Thyroid gland (tissue), 4 donors: ENCODE results near the gene ZCCHC24. TPM values are rescaled to one million over a fixed set of nuclear protein-coding genes. Genes with fewer than 3 reads are reported as not detected.

Experiments used
- DNase-seq, 2 donors: peaks; one replicate each; pipeline ENCODE4 v3.0.0-alpha.2; 2019
- H3K27ac ChIP-seq, 3 donors: fragments of 200-600 bp; sonication (generic); 1 replicate in 2 of 3; 2 replicates in 1 of 3; pipeline ENCODE4 v1.5.1; 2016 to 2019; ENCODE audit warnings: mild to moderate bottlenecking in 1 of 3, moderate library complexity in 1 of 3
- H3K27me3 ChIP-seq: fragments of 200-600 bp; sonication (generic); one replicate; pipeline ENCODE4 v1.5.1; 2019
- H3K36me3 ChIP-seq, 2 donors: fragments of 200-600 bp; sonication (generic); one replicate each; pipeline ENCODE4 v1.5.1; 2016 to 2019
- H3K4me1 ChIP-seq, 2 donors: fragments of 200-600 bp; sonication (generic); one replicate each; pipeline ENCODE4 v1.5.1; 2017 to 2019
- H3K4me3 ChIP-seq, 3 donors: fragments of 200-600 bp; sonication (generic); replicated peaks in 1 of 3; 1 replicate in 2 of 3; 2 replicates in 1 of 3; pipeline ENCODE4 v1.5.1; 2016; ENCODE audit warnings: mild to moderate bottlenecking in 1 of 3
- H3K9me3 ChIP-seq: fragments of 200-600 bp; sonication (generic); one replicate; pipeline ENCODE4 v1.5.1; 2017
- POLR2A ChIP-seq, 2 donors: fragments of 450-650 bp; IDR thresholded peaks; one replicate each; pipeline ENCODE4 v1.6.1; 2017; ENCODE audit warnings: antibody characterized with exemption in 2 of 2, mild to moderate bottlenecking in 2 of 2, moderate library complexity in 1 of 2
- WGBS, 2 donors: methylation state at CpG; one replicate each; pipeline ENCODE4 v1.1.5; 2017; 5-methylcytosine and 5-hydroxymethylcytosine counted together
- intact Hi-C: fragments of 100-400 bp; cut with DNase I; formaldehyde crosslinking; loops from one replicate; pipeline ENCODE4 v1.15.1; 2023
- total RNA-seq, 4 donors: library from RNA; depleted of rRNA; stranded (reverse); fragments of >200 nt; gene quantifications; one replicate each; pipeline ENCODE4 v1.2.3, GENCODE V29; 2016
- TF ChIP-seq, protein P1 (sequence below), 6 experiments: fragments of 200-600 bp in 3 of 6; fragments of 450-650 bp in 3 of 6; sonication (generic) in 3 of 6; IDR thresholded peaks; one replicate each; pipeline ENCODE4 v1.5.1; 2016 to 2019; ENCODE audit warnings: antibody characterized with exemption in 6 of 6, mild to moderate bottlenecking in 2 of 6, inconsistent platforms in 1 of 6, moderate library complexity in 1 of 6

ZCCHC24 gene
- total RNA-seq, 4 donors from 2014 or later: 25.4 to 48.8 (median 33.3) TPM

DNA sequence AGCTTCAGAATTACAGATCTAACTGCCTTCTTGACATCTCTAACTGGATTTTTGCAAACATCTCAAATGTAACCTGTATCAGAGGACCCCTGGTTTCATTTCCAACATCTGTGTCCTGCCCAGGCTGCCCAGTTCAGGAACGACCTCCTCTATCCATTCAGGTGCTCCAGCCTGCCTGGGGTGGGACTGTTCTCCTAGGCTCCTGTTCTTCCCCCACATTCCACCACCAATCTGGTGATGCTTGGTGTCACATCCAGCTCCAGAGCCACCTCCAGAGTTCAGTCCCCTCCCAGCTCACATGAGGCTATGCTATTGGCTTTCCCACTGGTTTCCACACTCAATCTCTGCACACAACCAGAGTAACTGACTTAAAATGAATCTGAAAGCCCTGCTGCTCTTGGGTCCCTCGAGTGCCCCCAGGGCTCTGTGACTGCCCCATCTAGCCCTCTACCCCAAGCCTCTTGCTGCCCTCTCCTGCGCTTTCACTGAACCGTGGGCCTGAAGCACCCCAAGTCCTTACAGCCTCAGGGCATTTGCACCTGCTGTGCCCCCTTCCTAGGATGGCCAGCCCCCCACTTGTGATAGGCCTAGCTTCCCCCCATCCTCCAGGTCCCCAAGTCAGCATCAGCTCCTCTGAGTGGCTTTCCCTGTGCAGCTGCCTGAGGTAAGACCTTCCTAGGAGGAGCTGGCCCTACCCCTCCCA is 52.1 kb downstream of the ZCCHC24 start:
- WGBS, 2 donors: 74 to 95% methylated on average over 4 of the region's 4 CpGs
- Histone ChIP-seq H3K36me3 (peaks cover 0 to 3% of the 10 kb centered on the region in 2 donors), H3K4me3 (no peak overlapping the region), H3K9me3 (no peaks in the 10 kb centered on the region), H3K27ac (no peak overlapping the region), H3K4me1 (peaks cover 19 to 58% of the 10 kb centered on the region in 2 donors), H3K27me3 (no peaks in the 10 kb centered on the region)
- TF ChIP-seq, protein P1, sequence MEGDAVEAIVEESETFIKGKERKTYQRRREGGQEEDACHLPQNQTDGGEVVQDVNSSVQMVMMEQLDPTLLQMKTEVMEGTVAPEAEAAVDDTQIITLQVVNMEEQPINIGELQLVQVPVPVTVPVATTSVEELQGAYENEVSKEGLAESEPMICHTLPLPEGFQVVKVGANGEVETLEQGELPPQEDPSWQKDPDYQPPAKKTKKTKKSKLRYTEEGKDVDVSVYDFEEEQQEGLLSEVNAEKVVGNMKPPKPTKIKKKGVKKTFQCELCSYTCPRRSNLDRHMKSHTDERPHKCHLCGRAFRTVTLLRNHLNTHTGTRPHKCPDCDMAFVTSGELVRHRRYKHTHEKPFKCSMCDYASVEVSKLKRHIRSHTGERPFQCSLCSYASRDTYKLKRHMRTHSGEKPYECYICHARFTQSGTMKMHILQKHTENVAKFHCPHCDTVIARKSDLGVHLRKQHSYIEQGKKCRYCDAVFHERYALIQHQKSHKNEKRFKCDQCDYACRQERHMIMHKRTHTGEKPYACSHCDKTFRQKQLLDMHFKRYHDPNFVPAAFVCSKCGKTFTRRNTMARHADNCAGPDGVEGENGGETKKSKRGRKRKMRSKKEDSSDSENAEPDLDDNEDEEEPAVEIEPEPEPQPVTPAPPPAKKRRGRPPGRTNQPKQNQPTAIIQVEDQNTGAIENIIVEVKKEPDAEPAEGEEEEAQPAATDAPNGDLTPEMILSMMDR (IDR thresholded peaks at IDR 0.05): no peak
- intact Hi-C loops: no loop called here
- DNase-seq: peak in 1 of 2 donors; percentile 1

DNA sequence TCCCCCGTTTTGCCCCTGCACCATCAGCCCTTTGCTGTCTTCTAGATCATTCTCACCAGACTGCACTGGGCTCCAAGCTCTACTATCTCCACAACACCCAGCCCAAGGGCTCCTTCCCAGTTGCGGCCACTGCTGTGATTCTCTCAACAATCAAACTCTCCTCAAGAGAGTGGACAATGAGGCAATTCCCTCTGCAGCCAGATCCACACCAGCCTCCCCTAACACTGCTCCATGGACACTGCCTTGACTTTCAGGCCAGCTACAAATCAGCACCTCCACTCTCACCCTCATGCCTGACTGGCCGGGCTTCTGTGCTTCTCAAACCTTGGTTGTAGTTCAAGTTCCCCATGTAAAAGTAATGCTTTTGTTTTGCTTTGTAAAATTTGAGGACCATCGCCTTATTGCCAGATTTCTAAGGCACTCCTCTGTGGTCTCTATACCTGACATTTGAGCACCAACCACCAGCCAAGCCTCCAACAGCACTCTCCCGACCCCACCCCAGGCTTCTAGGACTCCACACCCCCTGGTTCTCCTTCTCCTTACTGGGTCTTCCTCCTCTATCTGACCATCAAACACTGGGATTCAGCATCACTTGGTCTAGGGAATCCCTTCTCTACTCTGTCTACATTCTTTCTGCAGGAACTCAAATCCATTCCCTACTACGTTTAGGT is 52.8 kb downstream of the ZCCHC24 start:
- Histone ChIP-seq H3K4me1 (peaks cover 19 to 51% of the 10 kb centered on the region in 2 donors), H3K27me3 (no peaks in the 10 kb centered on the region), H3K4me3 (no peak overlapping the region), H3K36me3 (peaks cover 0 to 3% of the 10 kb centered on the region in 2 donors), H3K27ac (no peak overlapping the region), H3K9me3 (no peaks in the 10 kb centered on the region)
- DNase-seq: peak in 1 of 2 donors; percentile 4
- 83 to 88% methylated on average over 6 of the region's 6 CpGs for WGBS, 2 donors
- no peak for TF ChIP-seq POLR2A (IDR thresholded peaks at IDR 0.05)
- TF ChIP-seq, protein P1 (IDR thresholded peaks at IDR 0.05): no peak
- intact Hi-C loops: no loop called here

DNA sequence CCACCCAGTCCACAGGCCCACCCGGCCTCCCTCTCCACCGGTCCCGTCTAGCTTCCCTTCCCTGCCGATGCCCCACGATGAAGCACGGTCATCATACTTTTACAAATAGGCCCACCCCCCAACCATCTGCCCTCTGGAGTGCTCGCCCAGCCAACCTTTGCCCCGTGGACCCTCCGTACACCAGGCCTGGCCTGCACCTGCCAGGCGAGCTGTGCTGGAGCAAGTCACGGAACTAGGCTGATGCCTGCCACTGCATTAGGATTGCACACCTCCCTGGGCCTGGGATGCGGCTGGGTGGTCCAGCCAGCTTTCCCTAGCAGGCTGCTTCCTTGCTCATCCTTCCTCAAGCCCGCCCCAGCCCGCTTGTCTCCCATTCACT is 53.4 kb downstream of the ZCCHC24 start:
- Histone ChIP-seq H3K4me3 (no peak overlapping the region), H3K27me3 (no peaks in the 10 kb centered on the region), H3K36me3 (peaks cover 0 to 3% of the 10 kb centered on the region in 2 donors), H3K9me3 (no peaks in the 10 kb centered on the region), H3K4me1 (peaks cover 19 to 44% of the 10 kb centered on the region in 2 donors), H3K27ac (no peak overlapping the region)
- TF ChIP-seq, protein P1 (IDR thresholded peaks at IDR 0.05): no peak
- no peak for TF ChIP-seq POLR2A (IDR thresholded peaks at IDR 0.05)
- peak in 1 of 2 donors; percentile 1 for DNase-seq
- intact Hi-C loops: no loop called here
- 93 to 97% methylated on average over 14 of the region's 14 CpGs for WGBS, 2 donors

DNA sequence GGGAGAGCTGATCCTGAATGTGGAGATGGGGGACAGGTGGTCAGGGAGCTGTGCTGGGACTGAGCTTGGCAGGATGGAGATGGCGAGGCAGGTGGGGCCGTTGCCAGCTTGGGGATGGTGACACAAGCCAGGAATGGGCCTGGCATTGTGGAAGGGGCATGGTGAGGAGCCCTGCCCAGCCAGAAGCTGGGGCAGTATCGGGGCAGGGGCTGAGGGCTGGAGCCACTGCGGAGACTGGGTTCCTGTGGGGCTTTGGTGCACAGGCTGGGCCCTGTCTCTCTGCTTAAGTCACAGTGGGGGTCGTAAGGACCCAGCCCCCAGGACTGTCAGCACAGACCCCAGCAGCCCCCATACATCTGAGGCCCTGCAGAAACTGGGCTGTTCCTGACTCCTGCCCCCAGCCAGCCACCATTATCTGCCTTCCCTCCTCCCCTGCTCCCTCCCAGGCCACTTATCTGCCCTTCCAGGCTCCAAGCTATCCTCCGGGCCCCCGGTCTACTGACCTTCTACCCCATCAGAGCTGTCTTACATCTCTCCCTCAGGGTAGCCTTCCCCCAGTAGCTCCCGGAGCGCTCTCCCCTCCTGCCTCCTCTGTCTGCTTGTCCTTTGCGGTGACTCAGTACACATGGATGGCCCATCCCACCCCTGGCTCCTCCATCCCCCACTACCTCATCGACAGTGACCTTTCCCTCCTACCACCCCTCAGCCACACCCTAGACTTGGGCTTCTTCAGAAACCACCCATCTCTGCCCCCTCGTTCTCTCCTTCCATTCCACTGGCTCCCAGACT is 54.0 kb downstream of the ZCCHC24 start:
- Histone ChIP-seq H3K36me3 (peaks cover 0 to 3% of the 10 kb centered on the region in 2 donors), H3K4me1 (peaks cover 19 to 38% of the 10 kb centered on the region in 2 donors), H3K27ac (no peak overlapping the region), H3K4me3 (no peak overlapping the region), H3K27me3 (no peaks in the 10 kb centered on the region), H3K9me3 (no peaks in the 10 kb centered on the region)
- TF ChIP-seq POLR2A (IDR thresholded peaks at IDR 0.05): no peak
- TF ChIP-seq, protein P1 (IDR thresholded peaks at IDR 0.05): no peak
- WGBS, 2 donors: 87 to 92% methylated on average over 11 to 12 of the region's 12 CpGs
- peak in 1 of 2 donors; percentile 7 for DNase-seq
- intact Hi-C loops: no loop called here
